Lung microvascular endothelial cell (primary cell): ENCODE measurements around the gene GUCY1A2. TPM values are rescaled to one million over a fixed set of nuclear protein-coding genes. Genes with fewer than 3 reads are reported as not detected.

ENCODE experiments used
- DNase-seq, 2 donors: peaks; one replicate each; pipeline versions ENCODE4 v3.0.0 to v3.0.0-alpha.2; 2010; ENCODE audit warnings: low read depth in 2 of 2
- total RNA-seq: library from RNA; depleted of rRNA; stranded (reverse); fragments of >200 nt; gene quantifications from 2 replicates; pipeline ENCODE4 v1.2.1, GENCODE V29; 2014

The GUCY1A2 gene
- total RNA-seq, 1 donor from 2014 or later, result under 0.01 TPM

- no peak for DNase-seq
Observed at GRCh38 chr11:106670069-106670468, 348.2 kb downstream of the GUCY1A2 start.

DNA sequence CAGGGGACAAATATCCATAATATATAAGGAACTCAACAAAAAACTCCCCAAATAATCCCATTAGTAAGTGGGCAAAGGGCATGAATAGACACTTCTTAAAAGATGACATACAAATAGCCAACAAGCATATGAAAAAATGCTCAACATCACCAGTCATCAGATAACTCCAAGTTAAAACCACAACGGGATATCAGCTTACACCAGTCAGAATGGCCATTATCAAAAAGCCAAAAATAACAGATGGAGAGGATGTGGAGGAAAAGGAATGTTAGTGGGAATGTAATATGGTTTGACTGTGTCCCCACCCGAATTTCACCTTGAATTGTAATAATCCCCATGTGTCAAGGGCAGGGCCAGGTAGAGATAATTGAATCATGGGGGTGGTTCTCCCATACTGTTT lies 350.1 kb downstream of the GUCY1A2 start:
- no peak for DNase-seq

DNA sequence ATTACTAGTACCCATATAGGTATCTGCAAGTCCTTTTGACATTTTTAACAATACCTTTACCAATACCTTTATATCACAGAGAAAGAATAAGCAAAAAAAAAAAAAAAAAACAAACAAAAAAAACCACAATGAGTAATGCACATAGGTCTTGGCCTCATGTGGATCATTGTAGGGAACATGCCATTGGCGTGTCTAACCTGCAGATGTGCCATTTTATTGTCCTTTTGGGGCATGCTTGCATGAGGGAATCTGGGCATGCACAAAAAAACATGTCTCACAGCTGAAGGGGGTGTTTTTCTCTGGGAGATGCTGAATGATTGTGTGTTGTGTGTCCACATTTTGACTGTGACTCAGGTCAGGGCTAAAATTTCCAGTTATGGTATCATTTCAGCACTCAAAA lies 361.6 kb downstream of the GUCY1A2 start:
- DNase-seq, result no peak

- DNase-seq, result no peak
Observed at GRCh38 chr11:106644824-106645223, 373.5 kb downstream of the GUCY1A2 start.

GRCh38 chr11:106642331-106642730 lies 375.9 kb downstream of the GUCY1A2 start:
- no peak for DNase-seq

DNA sequence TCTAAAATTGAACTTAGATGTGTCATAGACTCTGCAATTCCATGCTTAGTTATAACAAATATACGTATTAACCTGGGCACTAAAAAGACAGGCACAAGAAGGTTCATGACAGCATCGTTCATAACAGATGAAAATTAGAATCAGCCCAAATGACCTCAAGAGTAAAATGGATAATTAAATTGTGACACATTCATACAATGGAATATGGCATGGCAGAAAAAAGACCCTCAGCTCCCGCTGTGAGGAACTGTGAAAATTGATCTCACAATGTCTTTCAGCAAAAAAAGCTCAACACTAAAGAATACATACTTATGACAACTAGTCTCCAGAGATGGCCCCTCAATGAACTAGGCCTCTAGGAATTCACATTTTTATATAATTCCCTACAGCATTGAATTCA lies 386.0 kb downstream of the GUCY1A2 start:
- no peak for DNase-seq

DNA sequence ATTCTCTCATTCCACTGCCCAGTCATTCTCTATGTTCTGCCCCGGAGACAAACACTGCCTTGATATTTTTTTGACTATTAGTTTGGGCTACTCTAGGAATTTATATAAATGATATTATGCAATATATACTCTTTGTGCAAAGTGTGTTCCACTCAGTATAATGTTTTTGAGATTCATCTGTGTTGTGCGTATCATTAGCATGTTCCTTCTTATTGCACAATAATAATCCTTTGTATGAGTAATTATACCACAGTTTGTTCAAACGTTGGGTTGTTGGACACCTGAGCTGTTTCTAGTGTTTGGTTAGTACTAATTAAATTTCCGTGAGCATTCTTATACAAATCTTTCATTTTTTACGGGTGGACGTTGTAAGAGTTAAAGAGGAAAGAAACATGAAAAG lies 390.6 kb downstream of the GUCY1A2 start:
- DNase-seq, result no peak

DNA sequence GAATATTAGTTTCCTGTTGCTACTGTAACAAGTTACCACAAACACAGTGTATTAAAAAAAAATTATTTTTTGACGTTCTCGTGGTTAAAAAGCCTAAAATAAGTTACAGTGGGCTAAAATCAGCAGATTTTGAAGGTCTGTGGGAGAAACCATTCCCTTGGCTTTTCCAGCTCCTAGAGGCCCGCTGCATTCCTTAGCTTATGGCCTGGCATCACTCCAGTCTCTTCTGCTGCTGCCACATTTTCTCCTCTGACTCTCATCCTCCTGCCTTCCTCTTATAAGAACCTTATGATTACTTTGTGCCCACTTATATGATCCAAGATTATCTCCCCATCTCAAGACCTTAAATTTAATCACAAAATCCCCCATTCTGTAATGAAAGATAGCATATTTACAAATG lies 392.7 kb downstream of the GUCY1A2 start:
- DNase-seq, result no peak

DNA sequence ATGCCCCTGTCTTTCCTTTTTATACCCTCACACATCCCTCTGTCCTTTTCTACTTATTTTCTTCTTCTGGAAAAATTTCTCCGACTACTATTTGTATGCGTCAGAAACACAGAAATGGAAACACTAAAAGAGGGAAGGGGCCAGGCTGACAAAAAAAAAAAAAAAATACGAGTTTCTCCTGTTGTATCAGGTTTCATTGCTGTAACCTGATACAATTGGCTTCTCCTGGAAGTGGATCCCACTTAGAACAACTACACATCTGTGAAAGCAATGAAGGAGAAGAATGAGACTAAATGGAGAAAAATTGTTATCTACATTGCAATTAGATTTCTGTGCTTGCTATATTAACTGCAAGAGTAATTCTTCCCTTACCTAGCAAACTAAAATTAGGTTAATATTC lies 393.9 kb downstream of the GUCY1A2 start:
- DNase-seq, result no peak
